Peyer's patch (tissue), 4 donors: ENCODE data around the gene MAML3. TPM values are rescaled to one million over a fixed set of nuclear protein-coding genes. Genes with fewer than 3 reads are reported as not detected.

Experiments
- DNase-seq, 3 donors: peaks; one replicate each; pipeline ENCODE4 v3.0.0-alpha.2; 2017 to 2019
- H3K27ac ChIP-seq, 4 donors: fragments of 200-600 bp; sonication (generic); one replicate each; pipeline ENCODE4 v1.5.1; 2016 to 2019
- H3K27me3 ChIP-seq, 2 donors: fragments of 200-600 bp; sonication (generic); one replicate each; pipeline ENCODE4 v1.5.1; 2019
- H3K36me3 ChIP-seq, 3 donors: fragments of 200-600 bp; sonication (generic); one replicate each; pipeline ENCODE4 v1.5.1; 2016 to 2019
- H3K4me1 ChIP-seq, 4 donors: fragments of 200-600 bp; sonication (generic); one replicate each; pipeline ENCODE4 v1.5.1; 2016 to 2019
- H3K4me3 ChIP-seq, 4 donors: fragments of 200-600 bp; sonication (generic); 1 replicate in 3 of 4; 2 replicates in 1 of 4; pipeline ENCODE4 v1.5.1; 2016 to 2019; ENCODE audit warnings: mild to moderate bottlenecking in 1 of 4
- H3K9me3 ChIP-seq, 4 donors: fragments of 200-600 bp; sonication (generic); one replicate each; pipeline ENCODE4 v1.5.1; 2016 to 2019; ENCODE audit warnings: mild to moderate bottlenecking in 1 of 4
- POLR2A ChIP-seq, 2 donors: fragments of 450-650 bp; IDR thresholded peaks; one replicate each; pipeline ENCODE4 v1.5.1; 2017; ENCODE audit warnings: antibody characterized with exemption in 2 of 2, mild to moderate bottlenecking in 2 of 2, moderate library complexity in 2 of 2
- total RNA-seq, 4 donors: library from RNA; depleted of rRNA; stranded (reverse); fragments of >200 nt; gene quantifications; one replicate each; pipeline ENCODE4 v1.1.0, GENCODE V29; 2016
- TF ChIP-seq, protein P1 (sequence below), 6 experiments: fragments of 450-650 bp in 4 of 6; fragments of 200-600 bp in 2 of 6; sonication (generic) in 1 of 6; IDR thresholded peaks; one replicate each; pipeline ENCODE4 v1.5.1; 2017 to 2019; ENCODE audit warnings: antibody characterized with exemption in 6 of 6, mild to moderate bottlenecking in 3 of 6, moderate library complexity in 1 of 6

The MAML3 gene
- total RNA-seq, 4 donors from 2014 or later = 6.5 to 44.6 (median 22.1) TPM

DNA sequence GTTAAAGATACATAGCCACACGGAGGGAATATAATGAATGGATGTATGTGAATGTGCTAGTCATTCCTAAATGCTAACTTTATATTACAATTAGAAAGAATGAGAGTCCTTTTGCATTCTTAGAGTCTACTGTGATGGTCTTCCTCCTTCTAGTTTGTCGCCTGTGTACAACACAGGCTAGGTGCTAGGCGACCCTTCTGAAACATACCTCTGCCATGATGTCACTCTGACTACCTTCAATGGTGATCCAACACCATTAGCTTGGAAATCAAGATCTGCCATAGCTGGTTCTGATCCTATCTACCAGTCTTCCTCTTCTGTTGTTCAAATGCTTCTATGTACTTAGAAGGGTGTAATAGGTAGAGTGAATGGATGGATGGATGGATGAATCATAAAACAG is 337.1 kb downstream of the MAML3 start:
- no peak for TF ChIP-seq POLR2A (IDR thresholded peaks at IDR 0.05)
- TF ChIP-seq, protein P1, sequence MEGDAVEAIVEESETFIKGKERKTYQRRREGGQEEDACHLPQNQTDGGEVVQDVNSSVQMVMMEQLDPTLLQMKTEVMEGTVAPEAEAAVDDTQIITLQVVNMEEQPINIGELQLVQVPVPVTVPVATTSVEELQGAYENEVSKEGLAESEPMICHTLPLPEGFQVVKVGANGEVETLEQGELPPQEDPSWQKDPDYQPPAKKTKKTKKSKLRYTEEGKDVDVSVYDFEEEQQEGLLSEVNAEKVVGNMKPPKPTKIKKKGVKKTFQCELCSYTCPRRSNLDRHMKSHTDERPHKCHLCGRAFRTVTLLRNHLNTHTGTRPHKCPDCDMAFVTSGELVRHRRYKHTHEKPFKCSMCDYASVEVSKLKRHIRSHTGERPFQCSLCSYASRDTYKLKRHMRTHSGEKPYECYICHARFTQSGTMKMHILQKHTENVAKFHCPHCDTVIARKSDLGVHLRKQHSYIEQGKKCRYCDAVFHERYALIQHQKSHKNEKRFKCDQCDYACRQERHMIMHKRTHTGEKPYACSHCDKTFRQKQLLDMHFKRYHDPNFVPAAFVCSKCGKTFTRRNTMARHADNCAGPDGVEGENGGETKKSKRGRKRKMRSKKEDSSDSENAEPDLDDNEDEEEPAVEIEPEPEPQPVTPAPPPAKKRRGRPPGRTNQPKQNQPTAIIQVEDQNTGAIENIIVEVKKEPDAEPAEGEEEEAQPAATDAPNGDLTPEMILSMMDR (IDR thresholded peaks at IDR 0.05) = no peak
- DNase-seq = no peak
- no peaks in the 10 kb centered on the region for H3K27me3 ChIP-seq
- peaks cover 0 to 9% (median 0%) of the 10 kb centered on the region in 4 donors for H3K4me1 ChIP-seq
- H3K4me3 ChIP-seq = no peak overlapping the region
- no peaks in the 10 kb centered on the region for H3K9me3 ChIP-seq
- no peaks in the 10 kb centered on the region for H3K36me3 ChIP-seq
- H3K27ac ChIP-seq = peak overlapping the region in 1 of 4 donors; percentile 60

DNA sequence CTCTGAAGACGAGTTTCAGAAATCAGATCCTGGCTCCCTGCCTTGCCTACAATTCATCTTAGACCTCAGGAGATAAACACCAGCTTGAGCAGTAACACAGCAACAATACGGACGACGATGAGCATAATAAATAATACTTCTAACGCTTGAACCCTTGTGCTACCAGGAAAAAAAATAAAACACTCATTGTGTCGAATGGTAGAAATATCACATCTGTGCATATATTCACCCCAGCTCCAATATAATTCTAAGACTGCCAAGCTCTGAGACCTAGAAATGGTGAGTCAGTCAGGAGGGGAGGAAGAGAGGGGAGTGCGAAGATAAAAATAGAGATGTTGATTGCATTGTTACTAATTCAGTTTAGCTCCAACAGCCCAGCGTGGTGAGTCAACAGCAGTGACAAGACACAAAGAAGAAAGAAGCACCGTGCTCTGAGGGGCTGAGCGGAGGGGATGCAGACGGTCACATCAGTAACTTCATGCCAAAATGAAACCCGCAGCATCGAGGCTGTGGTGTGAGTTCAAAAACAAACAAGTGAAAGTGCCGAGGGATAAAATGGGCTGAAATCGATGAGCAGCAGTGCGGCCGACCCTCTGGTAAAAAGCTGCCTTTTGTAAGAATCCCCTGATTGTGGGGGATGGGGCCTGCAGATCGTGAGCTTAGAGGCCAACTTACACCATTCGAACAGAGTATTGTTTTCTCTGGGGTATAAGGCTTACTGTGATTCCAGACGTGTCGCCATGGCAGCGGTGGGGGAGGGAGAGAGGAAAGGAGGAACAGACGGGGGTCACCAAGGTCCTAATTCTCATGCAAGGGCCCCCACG is 338.0 kb downstream of the MAML3 start:
- H3K36me3 ChIP-seq = no peaks in the 10 kb centered on the region
- TF ChIP-seq, protein P1 (IDR thresholded peaks at IDR 0.05) = no peak
- no peak for TF ChIP-seq POLR2A (IDR thresholded peaks at IDR 0.05)
- no peak for DNase-seq
- H3K4me1 ChIP-seq = peaks cover 0 to 9% (median 0%) of the 10 kb centered on the region in 4 donors
- H3K9me3 ChIP-seq = no peaks in the 10 kb centered on the region
- peak overlapping the region in 1 of 4 donors; percentile 60 for H3K27ac ChIP-seq
- H3K27me3 ChIP-seq = no peaks in the 10 kb centered on the region
- peak overlapping the region in 3 of 4 donors; percentile 19 to 33 (median 24) for H3K4me3 ChIP-seq

DNA sequence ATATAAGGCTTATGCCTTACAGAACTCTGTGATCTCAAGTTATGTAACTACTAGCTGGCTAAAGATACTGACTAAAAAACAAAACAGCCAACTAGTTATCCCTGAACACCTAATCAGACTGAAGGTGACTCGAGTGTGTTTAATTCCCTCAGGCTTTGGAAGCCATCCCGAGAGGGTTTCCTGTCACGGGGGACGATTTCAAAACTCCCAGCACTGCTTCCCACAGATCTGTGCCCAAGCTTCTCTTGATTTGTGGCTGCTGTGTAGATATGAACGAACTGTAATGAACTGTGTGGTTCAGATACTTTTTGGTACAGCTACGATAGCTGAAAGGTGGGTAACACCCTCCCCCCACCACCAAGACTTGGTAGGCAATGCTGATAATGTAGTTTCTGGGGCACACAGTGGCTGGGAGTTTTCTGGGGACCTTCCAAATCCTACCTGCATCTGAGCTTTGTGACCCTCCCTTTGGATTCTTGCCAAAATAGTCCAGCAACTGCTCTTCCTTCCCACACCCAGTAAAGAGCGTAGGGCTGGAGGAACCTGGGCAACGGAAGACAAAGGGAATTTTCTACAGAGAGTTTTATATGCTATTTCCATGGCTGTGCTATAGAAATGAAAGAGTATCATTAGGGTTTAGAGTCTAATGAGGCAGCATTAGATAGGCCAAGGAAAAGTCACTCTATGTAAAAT is 339.5 kb downstream of the MAML3 start:
- peak overlapping the region in 1 of 4 donors; percentile 15 for H3K4me3 ChIP-seq
- peaks cover 0 to 4% (median 0%) of the 10 kb centered on the region in 4 donors for H3K9me3 ChIP-seq
- DNase-seq = no peak
- H3K4me1 ChIP-seq = peaks cover 0 to 9% (median 0%) of the 10 kb centered on the region in 4 donors
- no peaks in the 10 kb centered on the region for H3K36me3 ChIP-seq
- TF ChIP-seq, protein P1 (IDR thresholded peaks at IDR 0.05) = no peak
- TF ChIP-seq POLR2A (IDR thresholded peaks at IDR 0.05) = no peak
- H3K27me3 ChIP-seq = no peaks in the 10 kb centered on the region
- peak overlapping the region in 1 of 4 donors; percentile 60 for H3K27ac ChIP-seq

GRCh38 chr4:139813881-139814280 is 340.1 kb downstream of the MAML3 start:
- H3K4me1 ChIP-seq = peaks cover 0 to 9% (median 0%) of the 10 kb centered on the region in 4 donors
- H3K36me3 ChIP-seq = no peaks in the 10 kb centered on the region
- no peaks in the 10 kb centered on the region for H3K27me3 ChIP-seq
- H3K9me3 ChIP-seq = peaks cover 0 to 4% (median 0%) of the 10 kb centered on the region in 4 donors
- no peak for TF ChIP-seq POLR2A (IDR thresholded peaks at IDR 0.05)
- TF ChIP-seq, protein P1 (IDR thresholded peaks at IDR 0.05) = no peak
- DNase-seq = no peak
- no peak overlapping the region for H3K4me3 ChIP-seq
- H3K27ac ChIP-seq = no peak overlapping the region

DNA sequence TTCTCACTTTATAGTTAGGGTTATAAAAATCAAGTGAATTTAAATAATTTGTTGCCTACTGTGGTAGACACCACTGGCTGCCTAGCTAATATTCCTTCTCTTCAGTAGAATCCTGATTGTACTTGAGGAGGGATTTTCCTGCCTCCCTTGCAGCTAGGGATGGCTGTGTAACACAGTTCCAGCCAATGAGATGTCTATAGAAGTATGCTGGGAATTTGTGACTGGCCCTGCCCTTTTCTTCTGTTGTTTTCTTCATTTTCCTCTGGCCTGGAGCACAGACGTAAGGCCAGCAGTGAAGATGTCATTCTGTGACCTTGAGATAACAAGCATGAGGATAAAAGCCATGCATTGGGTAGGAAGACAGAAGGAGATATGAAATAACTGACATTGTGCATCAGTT is 343.3 kb downstream of the MAML3 start:
- DNase-seq = no peak
- Histone ChIP-seq H3K4me1 (peaks cover 0 to 12% (median 0%) of the 10 kb centered on the region in 4 donors), H3K27ac (no peak overlapping the region), H3K27me3 (no peaks in the 10 kb centered on the region), H3K9me3 (peaks cover 0 to 4% (median 0%) of the 10 kb centered on the region in 4 donors), H3K4me3 (no peak overlapping the region), H3K36me3 (no peaks in the 10 kb centered on the region)
- TF ChIP-seq POLR2A (IDR thresholded peaks at IDR 0.05) = no peak
- TF ChIP-seq, protein P1 (IDR thresholded peaks at IDR 0.05) = no peak
